Measurements from ENCODE around the gene ZBTB7B. TPM values are rescaled to one million over a fixed set of nuclear protein-coding genes. Genes with fewer than 3 reads are reported as not detected.
"Not testable (repeated sequence)": the region's sequence is repeated elsewhere in the genome, so short reads cannot be mapped to it uniquely, and the experiment has no call there.

The ZBTB7B gene
- total RNA-seq, 1 donor from 2014 or later: 147 TPM

- peaks cover 29% of the 10 kb centered on the region for H3K4me1 Mint-ChIP-seq (ENCODE audit: low read depth)
- intact Hi-C loops (cut with micrococcal nuclease): no loop called here
Observed at GRCh38 chr1:154970631-154971340, 31.8 kb upstream of the ZBTB7B start, which contains the start of gene SHC1. Gene SHC1 (minus strand): TSS chr1:154970747. CDS start chr1:154970526, 221 bp downstream.

GRCh38 chr1:154971341-154971998 is 31.1 kb upstream of the ZBTB7B start:
- Mint-ChIP-seq H3K4me1 (ENCODE audit: low read depth) (peaks cover 31% of the 10 kb centered on the region), H3K27ac (peak overlapping the region; percentile 85), H3K4me3 (ENCODE audit: low read depth) (peak overlapping the region; percentile 10), H3K27me3 (ENCODE audit: low read depth) (no peaks in the 10 kb centered on the region), H3K36me3 (ENCODE audit: low read depth) (peaks cover 42% of the 10 kb centered on the region), H3K9me3 (no peaks in the 10 kb centered on the region)
- DNase-seq (ENCODE audit: low spot score): no peak
- intact Hi-C loops (cut with micrococcal nuclease): no loop called here

More at GRCh38 chr1:154970631-154971340, 31.8 kb upstream of the ZBTB7B start, which contains the start of gene SHC1:
- Mint-ChIP-seq H3K4me3 (ENCODE audit: low read depth) (peak within 1 kb of the TSS; percentile 64), H3K9me3 (no peaks in the 10 kb centered on the region), H3K27ac (peak within 1 kb of the TSS; percentile 85), H3K36me3 (ENCODE audit: low read depth) (peaks cover 43% of the 10 kb centered on the region), H3K27me3 (ENCODE audit: low read depth) (no peaks in the 10 kb centered on the region)
- peak; percentile 39 for DNase-seq (ENCODE audit: low spot score)

- no peak for DNase-seq (ENCODE audit: low spot score)
- Mint-ChIP-seq H3K4me1 (ENCODE audit: low read depth) (peaks cover 35% of the 10 kb centered on the region), H3K36me3 (ENCODE audit: low read depth) (peaks cover 35% of the 10 kb centered on the region), H3K27ac (peak overlapping the region; percentile 75), H3K27me3 (ENCODE audit: low read depth) (no peaks in the 10 kb centered on the region), H3K4me3 (ENCODE audit: low read depth) (no peak overlapping the region), H3K9me3 (no peaks in the 10 kb centered on the region)
- intact Hi-C loops (cut with micrococcal nuclease): no loop called here
Observed at GRCh38 chr1:154972213-154972516, 30.4 kb upstream of the ZBTB7B start.

- Mint-ChIP-seq H3K27ac (peak overlapping the region; percentile 75), H3K4me1 (ENCODE audit: low read depth) (peaks cover 35% of the 10 kb centered on the region), H3K4me3 (ENCODE audit: low read depth) (no peak overlapping the region)
Observed at GRCh38 chr1:154972517-154973343, 29.9 kb upstream of the ZBTB7B start.

GRCh38 chr1:154973344-154974101 is 29.1 kb upstream of the ZBTB7B start:
- Mint-ChIP-seq H3K9me3 (no peaks in the 10 kb centered on the region), H3K36me3 (ENCODE audit: low read depth) (peaks cover 33% of the 10 kb centered on the region), H3K27me3 (ENCODE audit: low read depth) (no peaks in the 10 kb centered on the region), H3K27ac (no peak overlapping the region), H3K4me3 (ENCODE audit: low read depth) (no peak overlapping the region), H3K4me1 (ENCODE audit: low read depth) (peaks cover 36% of the 10 kb centered on the region)
- DNase-seq (ENCODE audit: low spot score): peak; percentile 92
- intact Hi-C loops (cut with micrococcal nuclease): loop anchor here (1.0 to 2.0 kb wide), 7 partner anchors 10 to 415 kb away; partner anchors contain the start of genes FLAD1, PYGO2 and UBE2Q1

More at GRCh38 chr1:154972517-154973343, 29.9 kb upstream of the ZBTB7B start:
- H3K9me3 Mint-ChIP-seq: no peaks in the 10 kb centered on the region
- H3K36me3 Mint-ChIP-seq (ENCODE audit: low read depth): peaks cover 34% of the 10 kb centered on the region
- no peaks in the 10 kb centered on the region for H3K27me3 Mint-ChIP-seq (ENCODE audit: low read depth)
- intact Hi-C loops (cut with micrococcal nuclease): no loop called here
- DNase-seq (ENCODE audit: low spot score): no peak

GRCh38 chr1:154974102-154974807 is 28.3 kb upstream of the ZBTB7B start, which contains the start of gene CKS1B:
Gene CKS1B (plus strand): TSS chr1:154974681. CDS start chr1:154974746, 65 bp downstream.
- H3K4me3 Mint-ChIP-seq (ENCODE audit: low read depth): no peak within 1 kb of the TSS
- intact Hi-C loops (cut with micrococcal nuclease): loop anchor here (1.0 to 2.0 kb wide), 7 partner anchors 9 to 416 kb away; partner anchors contain the start of genes FLAD1, PYGO2 and UBE2Q1
- DNase-seq (ENCODE audit: low spot score): peak; percentile 97
- H3K27ac Mint-ChIP-seq: no peak within 1 kb of the TSS
- peaks cover 32% of the 10 kb centered on the region for H3K4me1 Mint-ChIP-seq (ENCODE audit: low read depth)
- H3K9me3 Mint-ChIP-seq: no peaks in the 10 kb centered on the region
- H3K27me3 Mint-ChIP-seq (ENCODE audit: low read depth): no peaks in the 10 kb centered on the region
- H3K36me3 Mint-ChIP-seq (ENCODE audit: low read depth): peaks cover 33% of the 10 kb centered on the region

- peaks cover 32% of the 10 kb centered on the region for H3K36me3 Mint-ChIP-seq (ENCODE audit: low read depth)
- intact Hi-C loops (cut with micrococcal nuclease): loop anchor here (1.0 to 2.0 kb wide), 8 partner anchors 8 to 417 kb away; partner anchors contain the start of genes FLAD1, PYGO2 and UBE2Q1
- no peak overlapping the region for H3K27ac Mint-ChIP-seq
Observed at GRCh38 chr1:154974808-154975408, 27.7 kb upstream of the ZBTB7B start.

GRCh38 chr1:154975409-154976059 is 27.1 kb upstream of the ZBTB7B start:
- intact Hi-C loops (cut with micrococcal nuclease): loop anchor here (1.0 to 2.0 kb wide), 3 partner anchors 24 to 219 kb away; no protein-coding TSS in a partner anchor
- Mint-ChIP-seq H3K4me1 (ENCODE audit: low read depth) (peaks cover 31% of the 10 kb centered on the region), H3K27ac (no peak overlapping the region), H3K4me3 (ENCODE audit: low read depth) (no peak overlapping the region), H3K36me3 (ENCODE audit: low read depth) (peaks cover 36% of the 10 kb centered on the region), H3K27me3 (ENCODE audit: low read depth) (no peaks in the 10 kb centered on the region), H3K9me3 (no peaks in the 10 kb centered on the region)
- peak; percentile 58 for DNase-seq (ENCODE audit: low spot score)

More at GRCh38 chr1:154974808-154975408, 27.7 kb upstream of the ZBTB7B start:
- Mint-ChIP-seq H3K9me3 (no peaks in the 10 kb centered on the region), H3K4me3 (ENCODE audit: low read depth) (no peak overlapping the region), H3K4me1 (ENCODE audit: low read depth) (peaks cover 31% of the 10 kb centered on the region), H3K27me3 (ENCODE audit: low read depth) (no peaks in the 10 kb centered on the region)
- DNase-seq (ENCODE audit: low spot score): peak; percentile 95

GRCh38 chr1:154977762-154978161 is 24.8 kb upstream of the ZBTB7B start:
- H3K9me3 Mint-ChIP-seq; H3K4me3 Mint-ChIP-seq (ENCODE audit: low read depth); H3K27me3 Mint-ChIP-seq (ENCODE audit: low read depth); DNase-seq (ENCODE audit: low spot score); intact Hi-C loops (cut with micrococcal nuclease): not testable (repeated sequence)
- H3K27ac Mint-ChIP-seq: peak overlapping the region; percentile 28
- peaks cover 17% of the 10 kb centered on the region for H3K4me1 Mint-ChIP-seq (ENCODE audit: low read depth)
- peaks cover 34% of the 10 kb centered on the region for H3K36me3 Mint-ChIP-seq (ENCODE audit: low read depth)

- Mint-ChIP-seq H3K9me3 (no peaks in the 10 kb centered on the region), H3K27me3 (ENCODE audit: low read depth) (no peaks in the 10 kb centered on the region), H3K4me1 (ENCODE audit: low read depth) (peaks cover 14% of the 10 kb centered on the region), H3K4me3 (ENCODE audit: low read depth) (no peak overlapping the region), H3K36me3 (ENCODE audit: low read depth) (peaks cover 32% of the 10 kb centered on the region), H3K27ac (no peak overlapping the region)
- intact Hi-C loops (cut with micrococcal nuclease): no loop called here
- no peak for DNase-seq (ENCODE audit: low spot score)
Observed at GRCh38 chr1:154978360-154978759, 24.2 kb upstream of the ZBTB7B start.

- Mint-ChIP-seq H3K36me3 (ENCODE audit: low read depth) (peaks cover 39% of the 10 kb centered on the region), H3K9me3 (no peaks in the 10 kb centered on the region), H3K4me3 (ENCODE audit: low read depth) (no peak overlapping the region), H3K4me1 (ENCODE audit: low read depth) (peaks cover 9% of the 10 kb centered on the region), H3K27me3 (ENCODE audit: low read depth) (no peaks in the 10 kb centered on the region), H3K27ac (no peak overlapping the region)
- no peak for DNase-seq (ENCODE audit: low spot score)
- intact Hi-C loops (cut with micrococcal nuclease): no loop called here
Observed at GRCh38 chr1:154982341-154982740, 20.3 kb upstream of the ZBTB7B start.

All from activated T-helper 2 cell treated with anti-CD3 and anti-CD28 coated beads, Interferon-gamma antibody, Interleukin-2, Interleukin-4, amounts not matched to agents 10 μg/mL and 5 μg/mL and 100 μg/mL, durations not matched to agents 14 hours and 24 hours and 36 hours (primary cell).